Measurements from ENCODE around the gene ZNF512B.
"Not testable (repeated sequence)": the region's sequence is repeated elsewhere in the genome, so short reads cannot be mapped to it uniquely, and the experiment has no call there.

Gene ZNF512B

DNA sequence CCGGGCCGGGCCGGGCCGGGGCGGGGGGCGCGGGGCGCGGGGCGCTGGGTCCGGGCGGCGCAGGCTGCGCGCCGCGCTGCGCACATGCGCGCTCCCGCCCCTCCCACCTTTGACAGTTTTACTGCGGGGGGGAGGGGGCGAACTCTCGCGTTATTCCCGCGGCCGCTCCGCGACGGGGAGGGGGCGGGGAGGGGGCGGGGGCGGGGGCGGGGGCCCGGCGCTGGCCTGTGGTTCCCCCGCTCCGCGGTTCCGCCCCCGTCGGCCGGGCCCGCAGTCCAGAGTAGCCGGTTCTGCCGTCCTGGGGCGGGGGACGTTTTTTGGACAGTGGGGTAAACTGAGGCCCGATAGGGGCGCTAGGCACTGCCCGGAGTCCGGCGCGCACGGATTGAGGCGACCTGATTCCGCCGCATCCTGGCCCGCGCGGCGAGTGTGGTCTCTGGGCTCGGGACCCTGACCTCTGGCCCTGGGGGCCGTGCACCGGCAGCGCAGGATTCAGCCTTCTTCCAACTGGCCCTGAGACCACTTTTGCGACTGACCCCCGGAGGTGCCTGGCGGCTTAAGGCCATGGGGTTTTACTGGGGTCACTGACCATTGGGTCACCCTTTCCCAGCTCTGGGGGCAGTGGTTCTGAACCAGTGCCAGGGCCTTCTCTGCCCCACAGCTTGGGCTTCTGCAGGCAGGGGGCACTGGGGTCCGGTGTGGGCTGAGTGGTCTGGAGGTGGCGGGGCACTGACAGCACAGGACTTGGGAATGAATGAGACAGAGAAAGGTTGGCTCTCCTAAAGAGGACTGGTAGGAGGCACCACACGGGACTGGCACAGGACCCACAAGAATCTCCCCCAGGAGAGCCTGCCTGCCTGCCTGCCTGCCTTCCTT lies at the start of gene ZNF512B:
Gene ZNF512B, minus strand, starts transcription at position 93 of the 876 bp plus-strand sequence. CDS start 1,980 bp downstream, outside the sequence.
- peak in 1 of 2 experiments; percentile 86 for DNase-seq

GRCh38 chr20:64015635-64016034 lies 45.9 kb upstream of the ZNF512B start:
- DNase-seq = no peak

DNA sequence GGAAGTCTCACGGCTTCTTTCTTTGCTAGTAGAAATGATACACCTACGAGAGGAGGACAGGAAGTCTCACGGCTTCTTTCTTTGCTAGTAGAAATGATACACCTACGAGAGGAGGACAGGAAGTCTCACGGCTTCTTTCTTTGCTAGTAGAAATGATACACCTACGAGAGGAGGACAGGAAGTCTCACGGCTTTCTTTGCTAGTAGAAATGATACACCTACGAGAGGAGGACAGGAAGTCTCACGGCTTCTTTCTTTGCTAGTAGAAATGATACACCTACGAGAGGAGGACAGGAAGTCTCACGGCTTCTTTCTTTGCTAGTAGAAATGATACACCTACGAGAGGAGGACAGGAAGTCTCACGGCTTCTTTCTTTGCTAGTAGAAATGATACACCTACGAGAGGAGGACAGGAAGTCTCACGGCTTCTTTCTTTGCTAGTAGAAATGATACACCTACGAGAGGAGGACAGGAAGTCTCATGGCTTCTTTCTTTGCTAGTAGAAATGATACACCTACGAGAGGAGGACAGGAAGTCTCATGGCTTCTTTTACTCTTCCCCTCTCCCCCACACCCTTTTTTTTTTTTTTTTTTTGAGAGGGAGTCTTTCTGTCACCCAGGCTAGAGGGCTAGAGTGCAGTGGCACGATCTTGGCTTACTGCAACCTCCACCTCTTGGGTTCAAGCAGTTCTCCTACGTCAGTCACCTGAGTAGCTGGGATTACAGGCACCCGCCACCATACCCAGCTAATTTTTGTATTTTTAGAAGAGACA lies 42.8 kb upstream of the ZNF512B start:
- DNase-seq = not testable (repeated sequence)

GRCh38 chr20:64011366-64011779 lies 41.6 kb upstream of the ZNF512B start:
- no peak for DNase-seq

DNA sequence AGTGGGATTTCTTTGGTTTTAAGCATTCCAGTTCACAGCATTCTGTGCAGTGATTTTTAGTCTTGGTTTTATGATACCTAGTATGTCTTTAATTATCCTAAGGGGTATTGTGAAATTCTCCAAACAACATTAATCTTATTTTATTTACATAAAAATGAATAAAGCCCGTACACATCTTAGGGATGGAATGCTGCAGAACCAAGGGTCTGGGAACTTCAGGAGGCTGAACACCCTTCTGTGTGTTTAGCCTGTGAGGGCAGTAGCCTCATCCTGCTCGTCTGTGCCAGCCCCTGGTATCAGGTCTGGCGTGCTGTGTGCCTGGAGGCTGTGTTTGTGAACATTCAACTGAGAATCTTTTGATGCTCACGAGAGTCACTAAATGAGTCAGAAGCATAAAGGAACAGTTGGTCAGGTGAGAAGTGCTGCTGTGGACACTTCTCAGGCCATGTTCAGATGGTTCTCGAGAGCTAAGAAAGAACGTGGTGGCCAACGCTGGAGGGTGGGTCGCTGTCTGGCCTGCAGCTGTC lies 41.0 kb upstream of the ZNF512B start:
- DNase-seq = no peak

- DNase-seq = no peak
These were observed 40.2 kb upstream of the ZNF512B start for GRCh38 chr20:64009811-64010387.

- DNase-seq = no peak
These were observed 37.2 kb upstream of the ZNF512B start for GRCh38 chr20:64006902-64007301.

DNA sequence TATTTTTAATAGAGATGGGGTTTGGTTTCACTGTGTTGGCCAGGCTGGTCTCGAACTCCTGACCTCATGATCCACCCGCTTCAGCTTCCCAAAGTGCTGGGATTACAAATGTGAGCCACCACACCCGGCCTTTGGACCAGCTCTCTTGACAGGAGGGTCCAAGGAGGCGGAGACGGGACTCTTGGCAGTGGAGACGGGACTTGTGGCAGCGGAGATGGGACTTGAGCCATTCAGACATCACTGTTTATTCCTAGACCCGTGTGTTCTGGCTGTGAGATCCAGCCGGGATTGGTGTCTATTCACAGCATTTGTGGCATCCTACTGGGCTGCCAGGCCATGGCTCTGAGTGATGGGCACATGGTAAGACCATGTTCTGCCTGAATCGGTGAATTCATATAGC lies 36.8 kb upstream of the ZNF512B start:
- DNase-seq = no peak

GRCh38 chr20:64005394-64005793 lies 35.7 kb upstream of the ZNF512B start:
- DNase-seq = no peak

DNA sequence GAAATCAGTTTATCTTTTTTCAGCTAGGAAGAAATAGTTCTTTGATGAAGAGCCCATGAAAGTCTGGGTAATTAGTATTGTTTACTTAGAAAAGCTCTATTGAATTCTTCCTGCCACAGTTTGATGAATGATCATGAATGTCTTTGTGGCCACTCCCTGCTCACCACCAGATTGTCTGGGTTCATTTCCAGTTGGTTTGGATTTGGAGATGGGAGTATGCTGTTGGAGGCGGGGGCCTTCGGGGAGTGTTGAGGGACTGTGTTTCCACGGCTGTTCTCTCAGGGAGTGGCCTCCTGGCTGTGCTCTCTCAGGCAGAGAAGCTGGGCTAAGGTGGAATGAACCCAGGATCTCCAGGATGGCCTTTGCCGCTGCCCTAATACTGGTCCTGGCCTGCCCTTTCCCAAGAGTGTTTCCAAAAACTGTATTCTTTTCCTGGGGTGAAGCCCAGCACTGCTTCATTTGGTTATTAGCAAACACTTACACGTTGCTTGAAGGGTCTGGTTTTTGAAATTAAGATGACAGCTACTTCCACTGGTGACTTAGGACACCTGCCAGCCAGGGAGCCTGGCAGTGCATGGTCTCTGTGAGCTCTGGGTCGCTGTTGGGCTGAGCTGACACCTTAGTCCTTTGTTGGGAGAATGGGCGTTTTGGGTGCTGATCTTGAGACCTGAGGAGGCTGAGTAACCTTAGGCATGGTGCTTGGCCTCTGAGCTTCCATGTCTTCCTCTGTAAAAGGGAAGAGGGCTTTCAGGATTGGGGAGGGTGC lies 34.4 kb upstream of the ZNF512B start:
- peak; percentile 78 for DNase-seq

DNA sequence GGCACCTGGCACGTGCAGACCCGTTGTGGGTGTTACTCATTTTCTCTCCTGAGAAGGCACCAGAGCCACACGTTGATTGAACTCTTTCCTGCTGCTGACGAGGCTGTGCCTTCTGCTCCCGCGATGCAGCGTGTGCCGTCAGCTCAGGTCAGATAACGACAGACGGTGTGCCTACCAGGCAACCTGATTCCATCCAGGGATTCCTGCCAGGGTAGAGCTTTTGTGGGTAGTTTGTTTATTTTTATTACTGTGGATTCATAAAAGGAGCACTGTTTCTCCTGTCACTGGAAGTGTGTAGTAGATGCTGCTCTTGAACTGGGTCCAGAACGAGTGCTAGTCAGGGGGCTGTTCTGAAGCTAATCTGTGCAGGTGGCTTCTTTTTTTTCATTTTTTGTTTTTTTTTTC lies 31.9 kb upstream of the ZNF512B start:
- no peak for DNase-seq

DNA sequence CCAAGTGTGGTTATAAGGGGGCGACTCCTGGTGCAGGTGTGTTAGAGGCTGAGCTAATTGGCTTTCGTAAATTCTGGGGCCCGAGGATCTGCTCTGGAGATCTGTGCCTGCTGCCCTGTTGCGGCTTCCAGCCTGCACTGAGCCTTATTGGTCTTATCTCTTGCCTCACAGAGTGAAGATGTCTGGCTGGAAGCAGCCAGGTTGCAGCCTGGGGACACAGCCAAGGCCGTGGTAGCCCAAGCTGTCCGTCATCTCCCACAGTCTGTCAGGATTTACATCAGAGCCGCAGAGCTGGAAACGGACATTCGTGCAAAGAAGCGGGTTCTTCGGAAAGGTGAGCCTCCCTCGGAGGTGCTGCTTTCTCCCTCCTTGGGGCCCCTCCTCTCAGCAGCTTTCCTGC lies 31.2 kb upstream of the ZNF512B start:
- DNase-seq = no peak

DNA sequence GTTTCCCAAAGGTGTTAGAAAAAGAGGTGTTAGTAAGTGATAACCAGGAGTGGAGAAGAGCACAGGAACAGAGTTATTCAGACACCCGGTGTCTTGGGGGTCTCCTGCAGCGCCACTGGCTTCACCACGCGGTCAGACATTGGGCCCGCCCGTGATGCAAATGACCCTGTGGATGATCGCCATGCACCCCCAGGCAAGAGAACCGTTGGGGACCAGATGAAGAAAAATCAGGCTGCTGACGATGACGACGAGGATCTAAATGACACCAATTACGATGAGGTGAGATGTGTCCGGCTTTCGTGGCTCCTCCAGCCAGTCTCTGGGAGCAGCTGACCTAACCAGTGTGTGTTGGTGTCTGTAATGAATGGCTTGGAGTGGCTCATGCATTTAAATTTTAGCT lies 13.2 kb upstream of the ZNF512B start:
- DNase-seq = no peak

GRCh38 chr20:63980806-63981728 lies 11.3 kb upstream of the ZNF512B start, which contains the start of gene PRPF6:
PRPF6 (plus strand) TSS chr20:63981132; CDS start chr20:63981246, 114 bp downstream.
- peak; percentile 91 to 99 for DNase-seq

DNA sequence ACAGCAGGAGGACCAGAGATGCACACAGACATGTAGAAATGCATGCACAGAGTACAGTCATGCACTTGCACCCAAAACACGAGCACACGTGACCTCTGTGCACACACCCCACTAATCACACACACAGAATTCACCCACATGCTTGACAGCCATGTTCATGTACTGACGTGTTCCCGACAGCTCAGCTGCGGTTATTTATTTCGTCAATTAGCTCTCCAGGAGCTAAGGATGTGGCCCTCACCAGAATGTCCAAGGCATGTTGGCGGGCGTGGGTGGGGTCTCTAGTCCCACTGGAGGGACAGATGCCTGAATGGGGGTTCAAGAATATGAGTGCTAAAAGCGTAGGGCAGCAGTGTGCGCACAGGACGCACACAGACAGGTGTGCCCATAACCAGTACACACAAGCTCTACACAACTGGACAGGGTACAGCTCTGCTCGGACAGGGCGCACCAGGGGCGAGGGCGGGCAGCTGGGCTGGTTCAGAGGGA lies 10.6 kb upstream of the ZNF512B start:
- no peak for DNase-seq

DNA sequence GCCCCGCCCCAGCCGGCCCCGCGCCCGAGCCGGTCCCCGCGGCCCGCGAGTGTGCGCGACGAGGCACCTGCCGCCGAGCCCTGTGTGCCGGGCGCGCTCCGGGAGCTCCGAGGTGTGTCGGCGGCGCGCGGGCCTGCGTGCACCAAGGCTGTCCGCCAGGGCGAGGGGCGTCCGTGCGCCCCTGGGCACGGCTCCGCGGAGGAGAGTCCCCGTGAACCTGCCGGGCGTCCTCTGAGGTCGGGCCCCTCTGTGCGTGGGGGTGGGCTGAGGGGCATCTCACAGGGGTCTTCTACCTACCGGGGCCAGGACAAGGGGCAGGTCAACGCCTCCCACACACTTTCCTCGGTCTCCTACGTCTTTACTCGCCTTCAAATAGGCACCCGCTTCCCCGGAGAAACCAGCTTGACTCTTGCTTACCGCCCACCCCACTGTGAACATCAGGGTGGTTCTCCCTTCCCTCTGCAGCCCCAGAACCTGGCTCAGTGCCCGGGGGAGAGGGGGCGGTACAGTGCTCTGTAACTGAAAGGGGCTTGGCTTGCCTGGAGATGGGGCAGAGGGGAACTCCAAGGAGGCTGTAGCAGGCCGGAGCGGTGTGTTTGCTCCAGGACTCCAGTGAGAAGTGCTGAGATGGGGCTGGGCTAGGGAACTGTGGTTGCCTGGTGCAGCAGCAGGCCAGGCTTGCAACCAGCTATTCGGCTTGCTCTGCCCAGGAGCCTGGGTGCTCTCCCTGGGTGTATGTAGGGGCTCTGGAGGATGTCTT lies 10.0 kb upstream of the ZNF512B start, which contains the start of gene SAMD10:
Gene SAMD10, minus strand, starts transcription at position 86 of the 760 bp plus-strand sequence. CDS start 175 bp downstream, outside the sequence.
- DNase-seq = peak in 1 of 2 experiments; percentile 40

GRCh38 chr20:63979229-63979556 lies 9.5 kb upstream of the ZNF512B start:
- DNase-seq = no peak

DNA sequence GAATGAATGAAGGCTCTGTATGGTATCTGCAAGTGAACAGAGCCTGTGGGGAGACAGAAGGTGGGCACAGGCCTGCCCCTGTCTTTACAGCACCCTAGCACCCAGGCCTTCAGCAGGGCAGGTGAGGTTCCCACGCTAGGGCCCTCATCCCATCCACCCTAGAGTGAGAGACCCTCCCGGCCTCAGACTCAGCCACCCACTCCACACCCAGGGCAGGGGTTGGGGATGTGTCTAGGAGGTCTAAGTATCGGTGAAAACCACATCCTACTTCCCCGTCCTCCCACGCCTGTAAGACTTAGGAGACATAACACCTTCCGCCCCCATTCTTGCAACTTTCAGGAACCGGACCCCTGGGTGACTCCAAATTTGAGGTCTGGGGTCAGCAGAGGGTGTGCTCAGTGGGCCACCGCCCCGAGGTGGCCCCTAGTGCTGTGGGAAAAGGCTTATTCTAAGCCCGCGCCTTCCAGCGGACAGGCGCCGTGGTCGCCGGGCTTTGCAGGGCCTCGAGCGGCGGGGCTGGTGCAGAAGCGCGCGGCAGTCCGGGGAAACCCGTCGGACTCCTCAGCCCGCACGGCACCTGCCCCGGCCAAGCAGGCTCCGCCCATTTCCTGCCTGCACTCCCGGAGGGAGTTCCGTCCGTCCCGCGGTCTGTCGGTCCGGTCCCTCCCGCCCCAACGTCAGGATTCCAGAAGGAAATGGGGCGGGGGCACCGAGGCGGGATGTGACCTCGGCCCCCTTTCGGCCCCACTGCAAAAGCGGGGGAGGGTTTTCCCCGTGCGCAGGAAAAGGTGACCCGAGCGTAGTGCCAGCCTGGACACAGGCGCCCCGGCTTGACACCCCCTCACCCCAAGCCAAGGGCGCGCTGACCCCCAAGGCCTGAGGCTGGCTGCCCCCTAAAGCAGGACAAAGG lies 8.8 kb upstream of the ZNF512B start:
- DNase-seq = peak; percentile 12 to 51

- DNase-seq = no peak
These were observed 8.1 kb upstream of the ZNF512B start for GRCh38 chr20:63977739-63978276.
